ENCODE results near the gene TMEM143.
"Not testable (repeated sequence)": the region's sequence is repeated elsewhere in the genome, so short reads cannot be mapped to it uniquely, and the experiment has no call there.

Gene TMEM143

GRCh38 chr19:48363810-48364597, at the start of gene TMEM143, which contains the start of gene SYNGR4:
Gene TMEM143, minus strand, starts transcription at chr19:48363940. Its CDS starts 20 bp downstream, at chr19:48363920.
Gene SYNGR4, plus strand, starts transcription at chr19:48364367. Its CDS starts 1,476 bp downstream, at chr19:48365843.
- DNase-seq (ENCODE audit: low read depth, low spot score) = peak; percentile 100

- DNase-seq (ENCODE audit: low read depth, low spot score) = no peak
These were observed 42.1 kb upstream of the TMEM143 start for GRCh38 chr19:48405850-48406249.

- DNase-seq (ENCODE audit: low read depth, low spot score) = no peak
These were observed 41.4 kb upstream of the TMEM143 start for GRCh38 chr19:48405010-48405659.

- peak; percentile 58 for DNase-seq (ENCODE audit: low read depth, low spot score)
These were observed 39.9 kb upstream of the TMEM143 start for GRCh38 chr19:48403606-48404005.

GRCh38 chr19:48401287-48401686, 37.5 kb upstream of the TMEM143 start:
- DNase-seq (ENCODE audit: low read depth, low spot score) = no peak

- peak; percentile 89 for DNase-seq (ENCODE audit: low read depth, low spot score)
These were observed 36.4 kb upstream of the TMEM143 start for GRCh38 chr19:48400018-48400742.

GRCh38 chr19:48398375-48399235, 34.9 kb upstream of the TMEM143 start:
- DNase-seq (ENCODE audit: low read depth, low spot score) = peak; percentile 92

- DNase-seq (ENCODE audit: low read depth, low spot score) = no peak
These were observed 34.3 kb upstream of the TMEM143 start for GRCh38 chr19:48398102-48398374.

GRCh38 chr19:48397263-48398101, 33.7 kb upstream of the TMEM143 start:
- no peak for DNase-seq (ENCODE audit: low read depth, low spot score)

- no peak for DNase-seq (ENCODE audit: low read depth, low spot score)
These were observed 33.1 kb upstream of the TMEM143 start for GRCh38 chr19:48396824-48397176.

GRCh38 chr19:48396016-48396823, 32.5 kb upstream of the TMEM143 start:
- DNase-seq (ENCODE audit: low read depth, low spot score) = no peak

GRCh38 chr19:48395499-48395898, 31.8 kb upstream of the TMEM143 start:
- no peak for DNase-seq (ENCODE audit: low read depth, low spot score)

GRCh38 chr19:48395170-48395455, 31.4 kb upstream of the TMEM143 start:
- no peak for DNase-seq (ENCODE audit: low read depth, low spot score)

GRCh38 chr19:48394331-48395169, 30.8 kb upstream of the TMEM143 start:
- no peak for DNase-seq (ENCODE audit: low read depth, low spot score)

- peak; percentile 62 for DNase-seq (ENCODE audit: low read depth, low spot score)
These were observed 30.0 kb upstream of the TMEM143 start, which contains the start of gene GRIN2D for GRCh38 chr19:48393559-48394330. Gene GRIN2D, plus strand, starts transcription at chr19:48393668. Its CDS starts 4,725 bp downstream, at chr19:48398393.

GRCh38 chr19:48392860-48393558, 29.3 kb upstream of the TMEM143 start:
- peak; percentile 67 for DNase-seq (ENCODE audit: low read depth, low spot score)

- not testable (repeated sequence) for DNase-seq (ENCODE audit: low read depth, low spot score)
These were observed 28.2 kb upstream of the TMEM143 start for GRCh38 chr19:48392006-48392344.

All from ELF-1 (cell line).